Vagina (tissue), 2 donors: ENCODE results near the gene NR4A3. TPM values are rescaled to one million over a fixed set of nuclear protein-coding genes. Genes with fewer than 3 reads are reported as not detected.
"Not testable (repeated sequence)": the region's sequence is repeated elsewhere in the genome, so short reads cannot be mapped to it uniquely, and the experiment has no call there.

Source experiments
- DNase-seq, 2 donors: peaks; one replicate each; pipeline ENCODE4 v3.0.0-alpha.2; 2017; ENCODE audit errors: extremely low spot score in 2 of 2
- H3K27ac ChIP-seq: fragments of 200-600 bp; sonication (generic); one replicate; pipeline ENCODE4 v1.5.1; 2019
- H3K27me3 ChIP-seq: fragments of 200-600 bp; sonication (generic); one replicate; pipeline ENCODE4 v1.5.1; 2019
- H3K36me3 ChIP-seq, 2 donors: fragments of 200-600 bp; sonication (generic); one replicate each; pipeline ENCODE4 v1.5.1; 2017 to 2019
- H3K4me1 ChIP-seq: fragments of 200-600 bp; sonication (generic); one replicate; pipeline ENCODE4 v1.5.1; 2019
- H3K4me3 ChIP-seq, 2 donors: fragments of 200-600 bp; sonication (generic); 1 replicate in 1 of 2; 2 replicates in 1 of 2; pipeline ENCODE4 v1.5.1; 2016 to 2019
- H3K9me3 ChIP-seq: fragments of 200-600 bp; sonication (generic); one replicate; pipeline ENCODE4 v1.5.1; 2019
- CTCF ChIP-seq, 3 experiments: fragments of 450-650 bp in 2 of 3; fragments of 200-600 bp in 1 of 3; sonication (generic) in 1 of 3; IDR thresholded peaks; one replicate each; pipeline ENCODE4 v1.5.1; 2017 to 2019; ENCODE audit warnings: antibody characterized with exemption in 3 of 3, mild to moderate bottlenecking in 2 of 3, moderate library complexity in 2 of 3
- POLR2A ChIP-seq, 2 donors: fragments of 450-650 bp; IDR thresholded peaks; one replicate each; pipeline ENCODE4 v1.6.1; 2017; ENCODE audit warnings: antibody characterized with exemption in 2 of 2, mild to moderate bottlenecking in 2 of 2, moderate library complexity in 2 of 2
- POLR2AphosphoS5 ChIP-seq, 2 donors: sonication (generic); formaldehyde crosslinking; IDR thresholded peaks; one replicate each; pipeline ENCODE4 v1.9.0; 2017; ENCODE audit warnings: antibody characterized with exemption in 2 of 2, mild to moderate bottlenecking in 2 of 2, low read depth in 1 of 2; ENCODE audit not compliant: insufficient read depth in 1 of 2
- intact Hi-C: fragments of 100-400 bp; cut with DNase I; formaldehyde crosslinking; loops from one replicate; pipeline ENCODE4 v1.15.1; 2023
- total RNA-seq: library from RNA; depleted of rRNA; stranded (reverse); fragments of >200 nt; gene quantifications from one replicate; pipeline ENCODE4 v1.2.3, GENCODE V29; 2016

The NR4A3 gene
- total RNA-seq: 23.3 TPM

- Histone ChIP-seq H3K27ac (peak within 1 kb of the TSS; percentile 99), H3K27me3 (no peaks in the 10 kb centered on the region), H3K36me3 (no peaks in the 10 kb centered on the region), H3K4me3 (peak within 1 kb of the TSS; percentile 81 to 92), H3K4me1 (peaks cover 41% of the 10 kb centered on the region), H3K9me3 (no peaks in the 10 kb centered on the region)
- peak in 1 of 2 donors; percentile 98 for DNase-seq
- TF ChIP-seq POLR2A (IDR thresholded peaks at IDR 0.05) (peak in 1 of 2 donors; percentile 91), POLR2AphosphoS5 (IDR thresholded peaks at IDR 0.05; ENCODE audit: insufficient read depth in 1 of 2, low read depth in 1 of 2) (peak; percentile 90 to 97), CTCF (IDR thresholded peaks at IDR 0.05) (peak in 2 of 3 experiments; percentile 5 to 65)
- intact Hi-C loops: loop anchor here (2.0 to 10.0 kb wide), 3 partner anchors 85 to 597 kb away; partner anchors contain the start of genes ALG2, SEC61B and STX17
Observed at GRCh38 chr9:99821396-99822108, at the start of gene NR4A3. Gene NR4A3, plus strand, starts transcription at chr9:99821885. Its CDS starts 6,158 bp downstream, at chr9:99828043.

- no peaks in the 10 kb centered on the region for H3K36me3 ChIP-seq
- no peak overlapping the region for H3K4me3 ChIP-seq
- TF ChIP-seq POLR2AphosphoS5 (IDR thresholded peaks at IDR 0.05; ENCODE audit: insufficient read depth in 1 of 2, low read depth in 1 of 2) (no peak), CTCF (IDR thresholded peaks at IDR 0.05) (no peak), POLR2A (IDR thresholded peaks at IDR 0.05) (no peak)
- H3K27me3 ChIP-seq: no peaks in the 10 kb centered on the region
- H3K9me3 ChIP-seq: no peaks in the 10 kb centered on the region
- H3K4me1 ChIP-seq: no peaks in the 10 kb centered on the region
- DNase-seq: no peak
- H3K27ac ChIP-seq: no peak overlapping the region
- intact Hi-C loops: no loop called here
Observed at GRCh38 chr9:99773468-99774138, 48.1 kb upstream of the NR4A3 start.

- no peak overlapping the region for H3K27ac ChIP-seq
- no peaks in the 10 kb centered on the region for H3K4me1 ChIP-seq
- H3K4me3 ChIP-seq: no peak overlapping the region
- no peaks in the 10 kb centered on the region for H3K36me3 ChIP-seq
- H3K27me3 ChIP-seq: no peaks in the 10 kb centered on the region
- no peak for TF ChIP-seq POLR2AphosphoS5 (IDR thresholded peaks at IDR 0.05; ENCODE audit: insufficient read depth in 1 of 2, low read depth in 1 of 2)
- TF ChIP-seq CTCF (IDR thresholded peaks at IDR 0.05): no peak
- TF ChIP-seq POLR2A (IDR thresholded peaks at IDR 0.05): no peak
- no peak for DNase-seq
- H3K9me3 ChIP-seq: no peaks in the 10 kb centered on the region
- intact Hi-C loops: no loop called here
Observed at GRCh38 chr9:99778308-99778707, 43.4 kb upstream of the NR4A3 start.

GRCh38 chr9:99778836-99779235 lies 42.8 kb upstream of the NR4A3 start:
- DNase-seq: no peak
- Histone ChIP-seq H3K27ac (no peak overlapping the region), H3K36me3 (no peaks in the 10 kb centered on the region), H3K9me3 (no peaks in the 10 kb centered on the region), H3K27me3 (no peaks in the 10 kb centered on the region), H3K4me3 (no peak overlapping the region), H3K4me1 (no peaks in the 10 kb centered on the region)
- intact Hi-C loops: no loop called here
- TF ChIP-seq CTCF (IDR thresholded peaks at IDR 0.05) (no peak), POLR2AphosphoS5 (IDR thresholded peaks at IDR 0.05; ENCODE audit: insufficient read depth in 1 of 2, low read depth in 1 of 2) (no peak), POLR2A (IDR thresholded peaks at IDR 0.05) (no peak)

GRCh38 chr9:99779277-99779676 lies 42.4 kb upstream of the NR4A3 start:
- intact Hi-C loops: no loop called here
- TF ChIP-seq POLR2A (IDR thresholded peaks at IDR 0.05) (no peak), POLR2AphosphoS5 (IDR thresholded peaks at IDR 0.05; ENCODE audit: insufficient read depth in 1 of 2, low read depth in 1 of 2) (no peak), CTCF (IDR thresholded peaks at IDR 0.05) (no peak)
- no peaks in the 10 kb centered on the region for H3K27me3 ChIP-seq

DNA sequence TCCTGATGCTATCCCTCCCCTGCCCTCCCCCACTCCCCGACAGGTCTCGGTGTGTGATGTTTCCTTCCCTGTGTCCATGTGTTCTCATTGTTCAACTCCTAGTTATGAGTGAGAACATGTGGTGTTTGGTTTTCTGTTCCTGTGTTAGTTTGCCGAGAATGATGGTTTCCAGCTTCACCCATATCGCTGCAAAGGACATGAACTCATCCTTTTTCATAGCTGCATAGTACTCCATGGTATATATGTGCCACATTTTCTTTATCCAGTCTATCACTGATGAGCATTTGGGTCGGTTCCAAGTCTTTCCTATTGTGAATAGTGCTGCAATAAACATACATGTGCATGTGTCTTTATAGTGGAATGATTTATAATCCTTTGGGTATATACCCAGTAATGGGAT lies 39.3 kb upstream of the NR4A3 start:
- H3K27ac ChIP-seq, H3K36me3 ChIP-seq, H3K9me3 ChIP-seq, H3K27me3 ChIP-seq, H3K4me1 ChIP-seq, intact Hi-C loops, H3K4me3 ChIP-seq, DNase-seq: not testable (repeated sequence)

More at GRCh38 chr9:99779277-99779676, 42.4 kb upstream of the NR4A3 start:
- no peak for DNase-seq
- H3K36me3 ChIP-seq: no peaks in the 10 kb centered on the region
- H3K9me3 ChIP-seq: no peaks in the 10 kb centered on the region
- H3K4me3 ChIP-seq: no peak overlapping the region
- no peak overlapping the region for H3K27ac ChIP-seq
- H3K4me1 ChIP-seq: no peaks in the 10 kb centered on the region
